Measurements from ENCODE around the gene CASKIN2.

Gene CASKIN2

GRCh38 chr17:75507733-75508719 lies 7.3 kb downstream of the CASKIN2 start:
- DNase-seq (ENCODE audit: insufficient read length, low spot score) (no peak), FAIRE-seq (no peak)

GRCh38 chr17:75506888-75507287 lies 8.4 kb downstream of the CASKIN2 start:
- FAIRE-seq = no peak
- no peak for DNase-seq (ENCODE audit: insufficient read length, low spot score)

- FAIRE-seq (no peak), DNase-seq (ENCODE audit: insufficient read length, low spot score) (no peak)
Observed at GRCh38 chr17:75506134-75506533, 9.2 kb downstream of the CASKIN2 start.

GRCh38 chr17:75505640-75506039 lies 9.7 kb downstream of the CASKIN2 start:
- FAIRE-seq = no peak
- no peak for DNase-seq (ENCODE audit: insufficient read length, low spot score)

GRCh38 chr17:75505152-75505409 lies 10.3 kb downstream of the CASKIN2 start:
- no peak for FAIRE-seq
- DNase-seq (ENCODE audit: insufficient read length, low spot score) = no peak

GRCh38 chr17:75504347-75505151 lies 10.8 kb downstream of the CASKIN2 start:
- DNase-seq (ENCODE audit: insufficient read length, low spot score) = peak; percentile 95

GRCh38 chr17:75503976-75504346 lies 11.4 kb downstream of the CASKIN2 start:
- no peak for FAIRE-seq

More at GRCh38 chr17:75504347-75505151, 10.8 kb downstream of the CASKIN2 start:
- peak; percentile 42 for FAIRE-seq

GRCh38 chr17:75503337-75503950 lies 11.9 kb downstream of the CASKIN2 start:
- FAIRE-seq (no peak), DNase-seq (ENCODE audit: insufficient read length, low spot score) (no peak)

More at GRCh38 chr17:75503976-75504346, 11.4 kb downstream of the CASKIN2 start:
- DNase-seq (ENCODE audit: insufficient read length, low spot score) = no peak

GRCh38 chr17:75502721-75503329 lies 12.5 kb downstream of the CASKIN2 start:
- FAIRE-seq = no peak
- no peak for DNase-seq (ENCODE audit: insufficient read length, low spot score)

- DNase-seq (ENCODE audit: insufficient read length, low spot score) = no peak
- no peak for FAIRE-seq
Observed at GRCh38 chr17:75502072-75502720, 13.1 kb downstream of the CASKIN2 start.

GRCh38 chr17:75501378-75502071 lies 13.8 kb downstream of the CASKIN2 start:
- DNase-seq (ENCODE audit: insufficient read length, low spot score) = no peak

GRCh38 chr17:75500419-75501216 lies 14.7 kb downstream of the CASKIN2 start:
- DNase-seq (ENCODE audit: insufficient read length, low spot score) = no peak
- FAIRE-seq = no peak

More at GRCh38 chr17:75501378-75502071, 13.8 kb downstream of the CASKIN2 start:
- no peak for FAIRE-seq

- DNase-seq (ENCODE audit: insufficient read length, low spot score) = no peak
- no peak for FAIRE-seq
Observed at GRCh38 chr17:75499313-75500022, 15.9 kb downstream of the CASKIN2 start.

- FAIRE-seq (no peak), DNase-seq (ENCODE audit: insufficient read length, low spot score) (no peak)
Observed at GRCh38 chr17:75498726-75499213, 16.6 kb downstream of the CASKIN2 start.

GRCh38 chr17:75498039-75498725 lies 17.2 kb downstream of the CASKIN2 start:
- FAIRE-seq = no peak
- no peak for DNase-seq (ENCODE audit: insufficient read length, low spot score)

- no peak for DNase-seq (ENCODE audit: insufficient read length, low spot score)
- FAIRE-seq = no peak
Observed at GRCh38 chr17:75496005-75496404, 19.3 kb downstream of the CASKIN2 start.

- FAIRE-seq (no peak), DNase-seq (ENCODE audit: insufficient read length, low spot score) (no peak)
Observed at GRCh38 chr17:75494326-75494877, 20.9 kb downstream of the CASKIN2 start.

All from GM19239 (cell line).